Glutamatergic neuron (in vitro differentiated cells): Measurements from ENCODE around the gene HDAC4. TPM values are rescaled to one million over a fixed set of nuclear protein-coding genes. Genes with fewer than 3 reads are reported as not detected.

Experiments
- DNase-seq: peaks from one replicate; pipeline ENCODE4 v3.0.0; 2022
- H3K27ac Mint-ChIP-seq: one replicate; pipeline ENCODE4 v1.8.0; 2020; ENCODE audit warnings: mild to moderate bottlenecking, mixed read lengths, inconsistent platforms; ENCODE audit not compliant: unreplicated experiment
- H3K27me3 Mint-ChIP-seq: one replicate; pipeline ENCODE4 v1.8.0; 2020; ENCODE audit warnings: mild to moderate bottlenecking, moderate library complexity, mixed read lengths, inconsistent platforms; ENCODE audit not compliant: unreplicated experiment
- H3K36me3 Mint-ChIP-seq: one replicate; pipeline ENCODE4 v1.8.0; 2020; ENCODE audit warnings: mild to moderate bottlenecking, mixed read lengths, inconsistent platforms; ENCODE audit not compliant: unreplicated experiment
- H3K4me1 Mint-ChIP-seq: one replicate; pipeline ENCODE4 v1.8.0; 2020; ENCODE audit warnings: mild to moderate bottlenecking, low read depth, mixed read lengths, inconsistent platforms; ENCODE audit not compliant: unreplicated experiment
- H3K4me3 Mint-ChIP-seq: one replicate; pipeline ENCODE4 v1.8.0; 2020; ENCODE audit warnings: mild to moderate bottlenecking, mixed read lengths, inconsistent platforms; ENCODE audit not compliant: unreplicated experiment
- H3K9me3 Mint-ChIP-seq: one replicate; pipeline ENCODE4 v1.8.0; 2020; ENCODE audit warnings: mild to moderate bottlenecking, moderate library complexity, mixed read lengths, inconsistent platforms; ENCODE audit not compliant: unreplicated experiment
- total RNA-seq: library from RNA; stranded (reverse); fragmentation: NEBNext Ultra II Directional; extraction: Animal tissue kit (Norgen Biotek cat#: 25700); gene quantifications from one replicate; pipeline ENCODE4 v1.2.1, GENCODE V29; 2021; ENCODE audit not compliant: unreplicated experiment
- TF ChIP-seq, protein P1 (sequence below): fragments of 200-600 bp; sonication (generic); IDR thresholded peaks from one replicate; pipeline ENCODE4 v1.5.0; 2021; ENCODE audit not compliant: partially characterized antibody, unreplicated experiment

Gene HDAC4
- total RNA-seq, 1 donor from 2014 or later = 90.6 TPM

DNA sequence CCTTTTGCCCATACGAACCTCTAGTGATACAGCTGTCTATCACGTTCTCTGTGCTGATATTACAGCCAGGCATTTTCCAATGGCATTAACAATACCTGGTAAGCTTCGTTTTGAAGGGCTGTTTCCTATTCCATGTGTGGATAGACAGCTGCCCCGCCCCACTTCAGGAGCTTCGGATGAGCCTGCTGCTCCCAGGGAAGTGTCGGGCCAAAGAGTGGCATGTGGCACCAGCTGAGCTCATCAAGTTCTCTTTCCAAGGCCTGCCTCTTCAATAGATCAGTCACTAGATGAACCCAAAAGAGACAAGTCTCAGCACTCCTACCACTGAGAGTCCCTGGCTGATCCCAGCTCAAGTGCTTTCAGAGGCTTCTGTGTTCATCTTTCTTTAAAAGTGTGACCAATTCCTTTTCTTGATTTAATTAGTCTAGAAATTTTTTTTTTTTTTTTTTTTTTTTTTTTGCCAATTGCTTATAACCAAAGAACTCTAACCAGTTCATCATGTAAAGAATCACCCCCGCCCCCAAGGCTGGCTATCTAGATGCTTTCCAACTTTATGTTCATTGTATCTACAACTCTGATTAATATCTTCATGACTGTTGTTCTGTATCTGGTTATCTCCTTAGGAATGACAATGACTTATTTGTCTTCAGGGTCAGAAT, 46.6 kb downstream of the HDAC4 start:
- DNase-seq = no peak
- H3K9me3 Mint-ChIP-seq = peaks cover 10% of the 10 kb centered on the region
- TF ChIP-seq, protein P1, sequence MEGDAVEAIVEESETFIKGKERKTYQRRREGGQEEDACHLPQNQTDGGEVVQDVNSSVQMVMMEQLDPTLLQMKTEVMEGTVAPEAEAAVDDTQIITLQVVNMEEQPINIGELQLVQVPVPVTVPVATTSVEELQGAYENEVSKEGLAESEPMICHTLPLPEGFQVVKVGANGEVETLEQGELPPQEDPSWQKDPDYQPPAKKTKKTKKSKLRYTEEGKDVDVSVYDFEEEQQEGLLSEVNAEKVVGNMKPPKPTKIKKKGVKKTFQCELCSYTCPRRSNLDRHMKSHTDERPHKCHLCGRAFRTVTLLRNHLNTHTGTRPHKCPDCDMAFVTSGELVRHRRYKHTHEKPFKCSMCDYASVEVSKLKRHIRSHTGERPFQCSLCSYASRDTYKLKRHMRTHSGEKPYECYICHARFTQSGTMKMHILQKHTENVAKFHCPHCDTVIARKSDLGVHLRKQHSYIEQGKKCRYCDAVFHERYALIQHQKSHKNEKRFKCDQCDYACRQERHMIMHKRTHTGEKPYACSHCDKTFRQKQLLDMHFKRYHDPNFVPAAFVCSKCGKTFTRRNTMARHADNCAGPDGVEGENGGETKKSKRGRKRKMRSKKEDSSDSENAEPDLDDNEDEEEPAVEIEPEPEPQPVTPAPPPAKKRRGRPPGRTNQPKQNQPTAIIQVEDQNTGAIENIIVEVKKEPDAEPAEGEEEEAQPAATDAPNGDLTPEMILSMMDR = no peak
- peaks cover 12% of the 10 kb centered on the region for H3K36me3 Mint-ChIP-seq
- H3K4me1 Mint-ChIP-seq = peaks cover 23% of the 10 kb centered on the region
- peak overlapping the region; percentile 82 for H3K27ac Mint-ChIP-seq
- no peak overlapping the region for H3K4me3 Mint-ChIP-seq
- H3K27me3 Mint-ChIP-seq = peaks cover 5% of the 10 kb centered on the region

DNA sequence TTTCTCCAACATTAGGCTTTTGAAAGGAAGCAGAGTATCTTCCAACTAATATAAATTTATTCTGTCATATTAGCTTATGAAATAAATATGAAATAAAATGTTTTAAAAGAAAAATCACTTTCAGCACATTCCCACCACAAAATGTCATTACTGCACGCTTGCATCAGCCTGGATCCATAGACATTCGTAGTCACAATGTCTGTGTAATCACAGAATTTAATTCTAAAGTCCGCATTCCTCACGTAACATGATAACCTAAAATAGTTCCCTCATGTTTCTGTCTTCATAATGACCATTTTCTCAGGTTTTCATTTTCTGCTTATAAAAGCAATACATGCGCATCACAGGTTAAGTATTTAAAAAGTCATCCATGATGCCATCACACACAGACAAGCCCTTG, 47.1 kb downstream of the HDAC4 start:
- H3K4me1 Mint-ChIP-seq = peaks cover 23% of the 10 kb centered on the region
- H3K36me3 Mint-ChIP-seq = peaks cover 12% of the 10 kb centered on the region
- H3K9me3 Mint-ChIP-seq = peaks cover 10% of the 10 kb centered on the region
- TF ChIP-seq, protein P1 = no peak
- H3K27ac Mint-ChIP-seq = peak overlapping the region; percentile 82
- no peak overlapping the region for H3K4me3 Mint-ChIP-seq
- DNase-seq = no peak
- peaks cover 6% of the 10 kb centered on the region for H3K27me3 Mint-ChIP-seq

DNA sequence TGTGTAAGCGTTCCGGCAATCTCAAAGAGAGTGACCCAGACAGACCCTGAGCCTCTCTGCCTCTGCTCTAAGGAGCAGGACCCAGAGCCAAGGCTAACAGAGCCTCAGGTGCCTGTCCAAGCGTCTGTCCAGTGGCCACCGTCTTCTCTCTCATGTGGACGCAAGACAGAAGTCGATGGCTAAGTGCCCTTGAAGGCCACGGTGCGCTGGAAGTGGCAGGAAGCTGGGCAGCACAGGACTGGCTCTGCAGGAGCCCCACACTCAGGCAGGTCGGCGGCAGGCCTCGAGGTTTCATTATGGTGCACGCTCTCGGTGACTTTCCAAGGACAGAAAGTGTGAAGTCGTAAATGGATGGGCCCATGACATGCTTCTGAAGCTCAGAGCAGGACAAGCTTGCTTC, 49.1 kb downstream of the HDAC4 start:
- no peak for DNase-seq
- Mint-ChIP-seq H3K27me3 (peaks cover 4% of the 10 kb centered on the region), H3K27ac (no peak overlapping the region), H3K9me3 (peaks cover 6% of the 10 kb centered on the region), H3K4me1 (peaks cover 18% of the 10 kb centered on the region), H3K36me3 (peaks cover 12% of the 10 kb centered on the region), H3K4me3 (no peak overlapping the region)
- TF ChIP-seq, protein P1 = no peak

DNA sequence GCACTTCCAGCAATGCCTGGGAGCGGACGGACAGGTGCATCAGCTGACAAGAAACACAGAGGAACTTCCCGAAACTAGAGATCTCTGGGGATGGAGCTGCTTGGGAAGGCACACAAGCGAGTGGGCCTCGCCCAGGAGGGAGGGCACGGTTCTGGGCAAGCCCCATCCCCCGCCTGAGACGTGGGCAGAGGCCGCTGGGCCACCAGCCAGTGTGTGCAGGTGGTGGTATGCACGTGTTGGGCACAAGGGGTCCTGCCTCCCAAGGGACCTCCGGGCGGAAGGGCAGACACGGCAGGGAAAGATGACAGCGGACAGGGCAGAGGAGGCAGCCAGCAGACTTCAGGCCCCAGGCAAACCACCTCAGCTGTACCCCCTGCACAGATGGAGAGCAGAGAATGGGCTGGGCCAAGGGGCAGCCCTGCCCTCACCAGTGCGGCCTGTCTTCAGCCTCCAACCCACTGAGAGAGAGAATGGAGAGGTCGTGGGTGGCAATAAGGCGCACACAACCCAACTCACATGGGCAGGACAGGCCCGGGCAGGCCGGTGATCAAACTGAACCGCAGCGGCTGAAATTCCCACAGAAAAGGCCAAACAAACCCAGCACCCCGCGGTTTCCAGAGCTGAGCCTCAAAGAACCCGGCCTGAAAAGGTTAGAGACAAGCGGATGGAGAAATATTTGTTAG, 51.2 kb downstream of the HDAC4 start:
- H3K36me3 Mint-ChIP-seq = peaks cover 1% of the 10 kb centered on the region
- DNase-seq = no peak
- TF ChIP-seq, protein P1 = no peak
- peaks cover 18% of the 10 kb centered on the region for H3K4me1 Mint-ChIP-seq
- H3K27me3 Mint-ChIP-seq = peaks cover 4% of the 10 kb centered on the region
- peaks cover 6% of the 10 kb centered on the region for H3K9me3 Mint-ChIP-seq
- H3K27ac Mint-ChIP-seq = no peak overlapping the region
- no peak overlapping the region for H3K4me3 Mint-ChIP-seq
